Measurements from ENCODE around the gene TTLL7. TPM values are rescaled to one million over a fixed set of nuclear protein-coding genes. Genes with fewer than 3 reads are reported as not detected.

Gene TTLL7
- total RNA-seq, 2 experiments from 2014 or later = 0.41 to 1.4 TPM

GRCh38 chr1:83912876-83913275, 86.1 kb downstream of the TTLL7 start:
- CTCF ChIA-PET = no interaction called here
- Mint-ChIP-seq H3K4me3 (no peak overlapping the region), H3K27me3 (peaks cover 17% of the 10 kb centered on the region), H3K4me1 (ENCODE audit: low read depth) (no peaks in the 10 kb centered on the region), H3K9me3 (no peaks in the 10 kb centered on the region), H3K27ac (no peak overlapping the region), H3K36me3 (ENCODE audit: low read depth) (no peaks in the 10 kb centered on the region)
- TF ChIP-seq, protein P1, sequence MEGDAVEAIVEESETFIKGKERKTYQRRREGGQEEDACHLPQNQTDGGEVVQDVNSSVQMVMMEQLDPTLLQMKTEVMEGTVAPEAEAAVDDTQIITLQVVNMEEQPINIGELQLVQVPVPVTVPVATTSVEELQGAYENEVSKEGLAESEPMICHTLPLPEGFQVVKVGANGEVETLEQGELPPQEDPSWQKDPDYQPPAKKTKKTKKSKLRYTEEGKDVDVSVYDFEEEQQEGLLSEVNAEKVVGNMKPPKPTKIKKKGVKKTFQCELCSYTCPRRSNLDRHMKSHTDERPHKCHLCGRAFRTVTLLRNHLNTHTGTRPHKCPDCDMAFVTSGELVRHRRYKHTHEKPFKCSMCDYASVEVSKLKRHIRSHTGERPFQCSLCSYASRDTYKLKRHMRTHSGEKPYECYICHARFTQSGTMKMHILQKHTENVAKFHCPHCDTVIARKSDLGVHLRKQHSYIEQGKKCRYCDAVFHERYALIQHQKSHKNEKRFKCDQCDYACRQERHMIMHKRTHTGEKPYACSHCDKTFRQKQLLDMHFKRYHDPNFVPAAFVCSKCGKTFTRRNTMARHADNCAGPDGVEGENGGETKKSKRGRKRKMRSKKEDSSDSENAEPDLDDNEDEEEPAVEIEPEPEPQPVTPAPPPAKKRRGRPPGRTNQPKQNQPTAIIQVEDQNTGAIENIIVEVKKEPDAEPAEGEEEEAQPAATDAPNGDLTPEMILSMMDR (IDR thresholded peaks at IDR 0.05) = no peak
- ATAC-seq (no peak), DNase-seq (no peak)
- intact Hi-C loops (cut with micrococcal nuclease) = no loop called here
- POLR2A ChIA-PET = no interaction called here

GRCh38 chr1:83910461-83910860, 88.5 kb downstream of the TTLL7 start:
- CTCF ChIA-PET = no interaction called here
- DNase-seq = no peak
- Mint-ChIP-seq H3K27me3 (peaks cover 25% of the 10 kb centered on the region), H3K9me3 (no peaks in the 10 kb centered on the region), H3K4me1 (ENCODE audit: low read depth) (no peaks in the 10 kb centered on the region), H3K4me3 (no peak overlapping the region), H3K36me3 (ENCODE audit: low read depth) (no peaks in the 10 kb centered on the region), H3K27ac (no peak overlapping the region)
- TF ChIP-seq, protein P1 (IDR thresholded peaks at IDR 0.05) = no peak
- intact Hi-C loops (cut with micrococcal nuclease) = no loop called here
- no peak for ATAC-seq
- POLR2A ChIA-PET = no interaction called here

- H3K36me3 Mint-ChIP-seq (ENCODE audit: low read depth) = no peaks in the 10 kb centered on the region
- ATAC-seq = no peak
- TF ChIP-seq, protein P1 (IDR thresholded peaks at IDR 0.05) = no peak
- peaks cover 21% of the 10 kb centered on the region for H3K27me3 Mint-ChIP-seq
- ChIA-PET POLR2A (interaction anchor here (0.6 kb wide), 1 partner anchor 358 kb away, joined by 3 read pairs; no protein-coding TSS in a partner anchor), CTCF (interaction anchor here (0.9 kb wide), 1 partner anchor 524 kb away, joined by 3 read pairs; no protein-coding TSS in a partner anchor)
- no peak for DNase-seq
- intact Hi-C loops (cut with micrococcal nuclease) = loop anchor here (10.0 kb wide), 1 partner anchor 525 kb away; no protein-coding TSS in a partner anchor
- no peaks in the 10 kb centered on the region for H3K4me1 Mint-ChIP-seq (ENCODE audit: low read depth)
- H3K27ac Mint-ChIP-seq = no peak overlapping the region
- no peaks in the 10 kb centered on the region for H3K9me3 Mint-ChIP-seq
- no peak overlapping the region for H3K4me3 Mint-ChIP-seq
These were observed 89.2 kb downstream of the TTLL7 start for GRCh38 chr1:83909687-83910086.

GRCh38 chr1:83905315-83905907, 93.5 kb downstream of the TTLL7 start:
- CTCF ChIA-PET = interaction anchor here (0.9 to 2.3 kb wide), 11 partner anchors 8 to 521 kb away, joined by 3 to 8 read pairs (median 3); no protein-coding TSS in a partner anchor

More at GRCh38 chr1:83905315-83905907, 93.5 kb downstream of the TTLL7 start:
- peaks cover 14% of the 10 kb centered on the region for H3K27me3 Mint-ChIP-seq
- ATAC-seq (no peak), DNase-seq (peak; percentile 5)
- TF ChIP-seq, protein P1 (IDR thresholded peaks at IDR 0.05) = peak; percentile 80
- no peaks in the 10 kb centered on the region for H3K36me3 Mint-ChIP-seq (ENCODE audit: low read depth)
- no peak overlapping the region for H3K27ac Mint-ChIP-seq
- no peak overlapping the region for H3K4me3 Mint-ChIP-seq
- no peaks in the 10 kb centered on the region for H3K4me1 Mint-ChIP-seq (ENCODE audit: low read depth)
- POLR2A ChIA-PET = no interaction called here
- no peaks in the 10 kb centered on the region for H3K9me3 Mint-ChIP-seq
- intact Hi-C loops (cut with micrococcal nuclease) = loop anchor here (10.0 kb wide), 1 partner anchor 529 kb away; no protein-coding TSS in a partner anchor
